DMS114 treated with DMSO at 0.1 percent for 48 hours (cell line): ENCODE data around the gene TSPAN2.
A peak's percentile ranks its signal among the peaks of the same experiment; 100 is the strongest.

ENCODE experiments used
- DNase-seq: peaks from one replicate; lab custom pipeline; 2025; ENCODE audit not compliant: unreplicated experiment; lab: John Stamatoyannopoulos, UW

TSPAN2 gene

DNA sequence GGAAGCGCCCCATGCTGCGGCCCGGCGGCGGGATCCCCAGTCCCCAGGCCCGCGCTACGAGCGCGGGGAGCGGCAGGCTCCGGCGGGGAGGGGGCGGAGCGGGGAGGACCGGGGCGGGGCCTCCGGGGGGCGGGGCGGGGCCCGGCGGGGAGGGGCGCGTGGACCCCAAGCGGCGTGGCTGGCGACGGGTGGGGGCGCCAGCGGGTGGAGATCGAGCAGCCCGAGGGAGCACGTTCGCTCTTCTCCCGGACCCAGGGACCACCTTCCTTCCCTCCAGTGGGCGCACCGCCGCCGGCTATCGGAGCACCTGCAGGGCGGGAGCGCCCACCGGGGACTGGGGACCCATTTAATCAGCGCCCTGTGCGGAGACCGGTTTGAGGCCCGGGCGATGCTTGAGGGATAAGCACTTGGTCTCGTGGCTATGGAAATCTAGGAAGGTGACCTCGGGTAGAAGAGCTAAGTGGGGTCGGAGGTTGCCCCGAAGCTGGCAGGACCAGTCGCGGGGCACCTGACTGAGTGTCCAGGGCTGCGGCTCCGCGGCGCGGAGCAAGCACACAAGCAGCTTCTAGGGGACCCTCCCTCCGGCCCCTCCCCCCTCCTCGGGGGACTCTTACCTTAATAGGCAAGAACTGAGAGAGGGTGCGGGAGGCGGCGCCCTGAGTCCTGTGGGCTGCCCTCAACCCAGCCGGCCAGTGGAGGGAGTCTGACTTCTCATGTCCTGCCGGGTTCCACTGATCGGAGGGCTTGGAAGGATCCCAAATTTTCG, at the start of gene TSPAN2:
Gene TSPAN2 (minus strand): TSS at position 84 of the 766 bp plus-strand sequence. CDS start 71 bp downstream, at position 13.
- no peak for DNase-seq

DNA sequence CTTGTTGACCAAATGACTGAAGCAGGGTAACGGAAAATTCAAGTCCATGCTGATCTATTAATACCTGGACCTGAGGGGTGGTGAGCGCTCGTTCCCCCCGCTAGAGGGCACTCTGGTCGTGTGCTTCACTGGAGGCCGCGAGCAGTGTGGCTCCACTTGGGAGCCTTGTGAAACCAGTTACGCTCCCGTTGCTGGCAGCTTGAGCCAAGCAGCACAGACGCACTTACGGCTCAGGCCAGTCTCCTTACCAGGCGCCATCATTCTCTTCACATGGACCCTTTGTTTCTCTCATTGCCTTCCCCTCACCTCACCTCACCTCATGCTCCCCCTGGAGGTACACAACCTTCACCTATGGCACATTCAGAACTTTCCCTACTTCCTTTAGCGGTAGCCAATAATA, 49.7 kb upstream of the TSPAN2 start:
- peak; percentile 82 for DNase-seq

DNA sequence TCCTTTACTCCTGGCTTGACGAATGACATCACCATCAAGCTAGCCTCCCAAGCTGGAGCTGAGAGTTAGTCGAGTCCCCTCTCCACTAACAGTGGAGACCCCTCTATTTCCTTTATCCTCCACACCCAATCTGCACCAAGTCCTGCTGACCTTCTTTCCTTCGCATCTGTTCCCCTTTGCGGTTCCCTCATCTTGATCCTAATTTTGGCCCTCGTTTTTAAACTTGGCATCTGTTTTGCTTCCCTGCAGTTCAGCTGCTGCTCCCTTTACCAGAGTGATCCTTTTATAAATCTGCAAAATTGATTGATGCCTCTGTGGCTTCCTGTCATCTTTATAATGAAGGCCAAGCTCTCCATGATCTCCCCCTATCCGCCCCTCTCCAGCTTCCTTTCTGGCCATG, 49.0 kb upstream of the TSPAN2 start:
- DNase-seq, result no peak

DNA sequence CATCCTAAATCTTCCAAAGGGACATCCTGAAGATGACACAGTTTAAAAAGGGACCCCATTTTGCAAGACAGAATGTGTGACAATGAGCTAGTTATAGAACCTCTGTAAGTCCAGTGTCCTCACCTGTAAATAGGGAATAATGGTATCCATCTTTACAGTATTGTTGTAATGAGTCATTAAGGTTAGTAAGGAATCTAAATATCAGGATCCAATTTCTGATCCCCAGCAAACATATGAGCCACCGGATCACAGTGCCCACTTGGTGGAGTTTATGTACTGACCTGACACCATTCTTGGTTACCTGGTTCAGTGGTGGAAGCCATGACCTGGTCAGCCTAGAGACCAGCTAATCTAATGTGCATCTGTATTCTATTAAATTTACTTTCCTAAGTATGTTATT, 47.9 kb upstream of the TSPAN2 start:
- no peak for DNase-seq

DNA sequence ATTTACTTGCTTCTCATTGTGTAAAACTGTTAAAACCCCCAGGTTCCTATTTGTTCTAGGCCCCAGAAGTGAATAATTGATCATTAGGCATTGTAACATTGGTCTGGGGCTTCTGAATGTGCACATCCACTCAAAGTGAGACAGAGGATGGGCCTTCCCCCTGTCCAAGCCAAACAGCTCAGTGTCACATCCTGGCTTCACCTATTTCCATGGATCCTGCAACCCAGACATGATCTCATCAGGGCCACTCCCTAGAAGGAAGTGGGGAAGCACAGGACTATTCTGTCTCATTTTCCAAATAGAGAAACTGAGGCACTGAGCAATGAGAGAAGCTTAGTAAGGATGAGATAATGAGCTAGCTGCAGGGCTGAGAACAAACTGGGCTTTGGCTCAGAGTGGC, 47.4 kb upstream of the TSPAN2 start:
- DNase-seq, result no peak

DNA sequence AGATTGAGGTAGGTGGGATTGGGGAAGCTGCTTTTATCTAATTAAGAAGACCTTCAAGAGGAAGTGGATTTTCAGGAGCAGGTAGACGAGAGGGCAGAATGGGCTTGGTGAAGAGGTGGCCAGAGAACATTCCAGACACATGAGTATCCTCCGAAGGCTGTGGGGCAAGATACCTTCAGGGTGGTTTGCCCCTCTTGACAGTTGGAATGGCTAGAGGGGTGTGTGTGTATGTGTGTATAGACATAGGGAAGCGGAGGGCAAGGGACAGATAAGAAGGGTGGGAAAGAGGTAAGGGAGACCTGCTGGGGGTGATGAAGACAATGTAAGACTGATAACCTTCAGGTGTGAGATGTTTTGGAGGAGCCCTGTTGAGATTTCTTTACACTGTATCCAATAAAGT, 46.8 kb upstream of the TSPAN2 start:
- no peak for DNase-seq

DNA sequence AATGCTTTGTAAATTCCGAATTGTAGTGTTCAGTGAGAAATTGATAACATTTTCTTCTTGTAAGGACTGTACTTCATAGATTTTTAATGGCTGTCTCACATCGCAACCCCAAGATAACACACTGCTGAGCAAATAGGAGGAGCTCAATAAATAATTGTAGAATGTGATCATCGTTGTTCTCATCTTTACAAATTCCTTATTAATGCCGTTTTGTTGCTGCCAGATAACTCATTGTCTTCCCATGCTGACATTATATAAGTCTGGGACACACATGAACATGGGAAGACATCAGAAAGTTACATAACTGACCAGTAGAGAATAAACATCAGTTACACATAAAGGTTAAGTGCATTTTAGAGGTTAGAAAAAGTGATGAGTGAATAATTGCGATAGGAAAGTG, 46.4 kb upstream of the TSPAN2 start:
- DNase-seq, result no peak

DNA sequence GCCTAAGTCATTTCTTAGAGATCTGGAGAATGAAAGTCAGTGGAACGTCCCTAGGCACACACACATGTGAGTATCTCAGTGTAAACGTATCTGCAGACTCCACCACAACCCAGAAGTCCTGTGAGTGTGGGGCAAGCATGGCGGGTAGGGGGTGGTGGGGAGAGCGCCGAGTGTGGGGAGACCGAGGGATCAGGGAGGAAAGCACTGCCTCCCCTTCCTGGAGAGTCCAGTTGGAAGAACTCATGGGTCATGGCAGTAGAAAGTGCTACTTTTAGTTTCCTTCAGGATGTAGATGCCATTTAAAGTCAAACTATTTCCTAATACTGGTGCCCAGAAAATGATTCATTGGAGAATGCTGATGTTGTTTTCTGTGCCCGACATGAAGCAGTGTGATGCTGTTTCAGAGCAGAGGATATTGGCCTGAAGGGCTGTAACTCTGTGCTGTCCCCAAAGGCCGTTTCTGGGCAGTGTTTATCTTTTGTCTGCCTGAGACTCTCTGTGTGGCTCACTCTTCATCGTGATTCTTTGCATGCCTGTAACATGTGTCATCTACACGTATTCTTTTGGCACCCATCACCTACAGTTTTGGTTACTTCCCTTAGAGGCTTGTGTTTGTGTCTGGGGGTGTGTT, 45.7 kb upstream of the TSPAN2 start:
- DNase-seq, result no peak

DNA sequence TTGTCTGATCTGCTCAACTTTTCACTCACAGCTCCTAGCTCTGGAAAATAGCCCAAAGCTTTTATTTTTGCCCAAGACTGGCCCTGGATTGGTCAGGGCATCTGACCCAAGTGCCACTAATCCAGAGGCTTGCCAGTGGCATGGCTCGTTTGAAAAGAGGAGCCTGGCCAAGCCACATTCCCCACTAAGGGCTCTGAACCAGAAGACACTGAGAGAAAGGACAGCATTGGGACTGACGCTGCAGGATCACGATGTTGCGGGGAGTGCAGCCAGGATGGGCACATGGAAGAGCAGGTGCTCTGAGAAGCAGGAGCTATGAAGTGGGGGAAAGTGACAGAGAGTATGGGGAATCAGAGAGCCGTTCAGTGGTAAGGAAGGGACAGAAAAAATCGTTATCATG, 44.9 kb upstream of the TSPAN2 start:
- DNase-seq, result no peak

DNA sequence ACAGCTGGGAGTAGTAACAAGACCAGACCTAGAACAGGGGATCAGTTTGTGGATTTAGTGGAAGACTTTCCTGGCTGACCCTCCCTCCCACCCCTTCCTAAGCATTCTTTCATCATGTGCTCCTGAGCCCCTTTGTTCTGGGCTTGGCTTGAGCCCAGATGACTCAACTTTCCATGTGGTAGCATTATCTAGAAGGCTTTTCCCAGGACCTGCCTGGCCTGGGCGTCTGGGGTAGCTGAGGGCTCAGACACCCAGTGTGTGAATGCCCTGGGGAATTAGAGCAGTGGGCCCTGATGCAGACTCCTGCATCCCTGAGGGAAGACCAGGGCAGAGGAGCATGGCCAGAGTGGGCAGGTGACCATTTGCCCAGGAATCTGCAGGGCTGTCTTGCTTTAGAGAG, 44.1 kb upstream of the TSPAN2 start:
- DNase-seq, result no peak

DNA sequence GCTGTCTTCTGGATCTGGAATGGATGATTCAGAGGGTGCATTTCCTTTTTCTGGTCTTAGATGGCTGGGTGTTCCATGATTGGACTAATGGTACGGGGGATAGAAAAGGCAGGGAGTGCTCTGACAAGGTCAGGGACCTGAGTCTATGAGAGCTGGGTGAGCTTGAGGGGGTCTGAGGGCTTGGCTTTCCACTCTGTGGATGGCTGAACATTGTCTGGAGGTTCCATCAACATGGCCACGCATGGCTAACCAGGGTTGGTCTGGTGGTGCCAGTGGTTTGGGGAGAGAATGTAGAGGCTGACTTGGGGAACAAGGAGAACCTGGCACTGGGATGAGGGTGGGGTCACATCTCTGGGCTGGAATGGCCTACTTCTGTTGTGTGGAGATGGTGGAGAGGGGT, 41.5 kb upstream of the TSPAN2 start:
- DNase-seq, result no peak

DNA sequence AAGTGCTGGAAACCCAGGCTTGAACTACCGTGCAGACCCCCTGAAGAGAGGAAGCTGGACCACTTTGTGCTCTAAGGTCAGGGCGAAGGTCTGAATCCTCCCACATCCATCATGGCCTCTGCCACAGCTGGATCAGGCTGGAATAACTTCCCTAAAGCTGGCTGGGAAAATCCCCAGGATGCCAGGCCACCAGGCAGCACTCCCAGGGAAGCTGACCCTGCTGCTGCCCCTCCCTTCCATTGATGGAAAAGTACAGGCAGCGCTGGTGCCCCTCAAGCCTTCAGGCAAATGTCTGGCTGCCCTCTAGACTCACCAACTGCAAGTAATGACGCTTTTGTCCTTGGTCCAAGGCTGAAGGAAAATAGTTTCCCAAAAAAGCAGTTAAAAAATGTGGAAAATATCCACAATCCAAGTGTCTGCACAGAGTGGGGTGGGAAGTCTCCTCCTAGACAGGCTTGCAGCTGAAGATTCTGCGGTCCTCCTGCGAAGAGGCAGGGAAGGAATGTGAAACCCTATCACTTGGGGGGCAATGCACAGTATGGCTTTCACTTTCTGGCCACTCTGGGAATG, 39.9 kb upstream of the TSPAN2 start:
- DNase-seq, result no peak

DNA sequence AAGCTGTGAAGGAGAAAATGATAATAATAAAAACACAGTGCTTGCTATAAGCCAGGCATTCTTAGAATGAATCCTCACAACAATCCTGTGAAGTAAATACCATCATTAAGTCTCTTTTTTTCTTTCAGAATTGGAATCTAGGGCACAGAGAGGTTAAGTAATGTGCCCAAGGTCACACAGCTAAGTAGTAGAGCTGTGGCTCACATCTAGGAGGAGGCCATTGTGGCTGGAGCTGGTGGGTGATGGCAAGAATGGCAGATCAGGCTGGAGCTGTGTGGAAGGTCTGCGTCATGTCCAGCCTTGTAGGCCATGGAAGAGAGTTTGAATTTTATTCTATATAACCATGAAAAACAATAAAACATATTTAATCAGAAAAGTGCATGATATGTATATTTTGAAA, 38.2 kb upstream of the TSPAN2 start:
- DNase-seq, result no peak

DNA sequence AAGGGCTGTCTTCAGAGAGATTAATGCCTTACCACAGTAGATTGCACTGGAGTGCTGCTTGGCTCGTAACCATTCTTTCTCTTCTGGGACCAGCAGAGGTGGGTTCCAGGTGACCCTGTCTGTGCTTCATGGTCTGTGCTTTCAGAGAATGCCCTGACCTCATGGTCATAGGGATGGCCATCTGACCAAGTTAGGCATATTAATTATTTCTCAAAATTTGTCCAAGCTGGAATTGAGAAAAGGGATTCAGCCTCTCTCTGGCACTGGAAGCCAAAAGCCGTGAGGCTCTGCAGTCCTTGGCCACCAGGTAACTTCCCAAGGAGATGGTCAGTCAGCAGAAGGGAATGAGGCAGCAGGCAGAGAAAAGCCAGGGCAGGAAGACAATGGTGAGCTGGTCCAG, 37.2 kb upstream of the TSPAN2 start:
- DNase-seq, result no peak

DNA sequence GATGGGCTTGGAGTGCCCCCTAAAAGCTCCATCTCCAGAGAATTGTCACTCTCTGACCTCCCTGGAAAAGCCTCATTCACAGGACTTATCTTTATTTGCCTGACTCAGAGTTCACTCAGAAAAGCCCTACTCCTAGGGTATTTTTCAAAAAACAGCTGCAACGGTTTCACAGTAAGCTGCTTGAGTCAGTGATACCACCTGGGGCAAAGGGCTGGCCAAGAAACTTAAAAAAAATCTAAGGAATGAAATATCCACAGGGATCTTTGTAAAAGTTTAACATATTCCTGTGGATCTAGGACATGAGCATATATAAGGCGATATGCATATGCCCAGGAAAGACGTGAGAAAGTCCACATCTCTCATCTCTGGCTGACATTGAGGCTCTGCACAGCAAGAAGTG, 33.8 kb upstream of the TSPAN2 start:
- DNase-seq, result no peak

DNA sequence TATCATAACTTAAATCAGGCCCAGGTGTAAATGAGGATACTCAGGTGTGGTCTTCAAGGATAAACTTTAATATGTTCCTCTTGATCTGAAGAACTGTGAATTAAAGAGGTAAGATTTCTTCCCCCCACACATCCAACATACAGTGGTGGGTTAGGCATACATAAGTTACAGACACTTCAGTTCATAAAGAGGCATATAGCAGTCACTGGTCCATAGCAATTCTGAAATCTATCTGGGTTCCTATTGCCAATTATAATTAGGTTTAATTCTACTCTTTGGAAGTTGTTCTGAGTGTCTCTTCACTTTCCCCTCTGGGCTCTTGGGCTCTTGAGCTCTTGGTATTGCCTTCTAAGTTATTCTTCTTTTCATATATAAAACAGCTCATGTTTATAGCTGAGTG, 32.5 kb upstream of the TSPAN2 start:
- no peak for DNase-seq

DNA sequence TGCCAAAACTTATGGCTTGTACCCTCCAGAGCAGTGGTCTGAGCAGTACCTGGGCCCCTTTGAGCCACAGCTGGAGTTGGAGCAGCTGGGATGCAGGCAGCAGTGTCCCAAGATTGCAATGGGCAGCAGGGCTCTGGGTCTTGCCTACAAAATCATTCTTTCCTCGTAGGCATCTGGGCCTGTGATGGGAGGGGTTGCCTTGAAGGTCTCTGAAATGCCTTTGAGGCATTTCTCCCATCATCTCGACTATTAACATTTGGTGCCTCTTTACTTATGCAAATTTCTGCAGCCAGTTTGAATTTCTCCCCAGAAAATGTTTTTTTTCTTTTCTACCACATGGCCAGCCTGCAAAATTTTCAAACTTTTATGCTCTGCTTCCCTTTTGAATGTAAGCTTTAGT, 31.0 kb upstream of the TSPAN2 start:
- no peak for DNase-seq

DNA sequence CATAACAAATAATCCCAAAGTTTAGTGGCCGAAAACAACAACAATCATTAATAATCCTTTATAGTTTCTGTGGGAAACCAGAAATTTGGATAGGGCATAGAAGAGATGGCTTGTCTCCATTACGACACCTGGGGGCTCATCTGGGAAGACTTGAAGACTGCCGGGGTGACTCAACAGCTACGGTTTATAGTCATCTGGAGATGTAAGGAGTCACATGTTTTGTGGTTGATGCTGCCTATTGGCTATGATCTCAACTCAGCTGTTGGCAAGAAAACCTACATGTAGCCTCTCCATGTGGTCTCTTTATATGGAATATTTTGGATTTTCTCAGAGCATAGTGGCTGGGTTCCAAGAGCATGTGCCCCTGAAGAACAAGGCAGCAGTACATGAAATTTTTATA, 29.3 kb upstream of the TSPAN2 start:
- DNase-seq, result no peak

DNA sequence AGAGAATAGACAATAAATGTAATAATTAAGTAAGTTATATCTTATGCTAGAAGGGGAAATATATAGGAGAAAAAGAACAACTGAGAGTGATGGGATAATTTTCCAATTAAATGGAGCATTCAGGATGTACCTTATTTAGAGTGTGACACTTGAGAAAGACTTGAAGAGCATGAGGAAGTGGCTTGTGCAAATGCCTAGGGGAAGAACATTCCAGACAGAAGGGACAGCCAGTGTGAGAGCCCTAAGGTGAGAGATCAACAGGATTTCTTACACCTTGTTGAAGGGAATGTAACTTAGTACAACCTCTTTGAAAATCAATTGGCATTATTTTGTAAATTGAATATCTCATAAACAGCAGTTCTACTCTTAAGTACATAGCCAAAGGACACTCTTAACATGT, 28.8 kb upstream of the TSPAN2 start:
- DNase-seq, result no peak

DNA sequence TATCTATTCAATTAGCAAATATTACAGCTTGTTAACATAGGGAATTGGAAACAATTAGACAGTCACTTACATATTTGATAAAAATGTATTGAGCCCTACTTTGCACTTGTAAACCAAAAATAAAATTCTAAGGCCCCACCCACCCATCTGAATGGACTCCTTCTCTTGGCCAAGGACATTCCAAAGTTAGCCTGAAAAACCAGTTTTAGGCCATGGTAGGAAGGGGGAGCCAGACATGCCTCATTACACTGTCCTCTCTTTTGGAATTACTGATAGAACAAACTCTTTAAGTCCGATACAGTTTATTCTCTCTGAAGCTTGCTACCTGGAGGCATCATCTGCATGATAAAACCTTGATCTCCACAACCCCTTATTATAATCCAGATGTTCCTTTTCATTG, 28.0 kb upstream of the TSPAN2 start:
- no peak for DNase-seq

DNA sequence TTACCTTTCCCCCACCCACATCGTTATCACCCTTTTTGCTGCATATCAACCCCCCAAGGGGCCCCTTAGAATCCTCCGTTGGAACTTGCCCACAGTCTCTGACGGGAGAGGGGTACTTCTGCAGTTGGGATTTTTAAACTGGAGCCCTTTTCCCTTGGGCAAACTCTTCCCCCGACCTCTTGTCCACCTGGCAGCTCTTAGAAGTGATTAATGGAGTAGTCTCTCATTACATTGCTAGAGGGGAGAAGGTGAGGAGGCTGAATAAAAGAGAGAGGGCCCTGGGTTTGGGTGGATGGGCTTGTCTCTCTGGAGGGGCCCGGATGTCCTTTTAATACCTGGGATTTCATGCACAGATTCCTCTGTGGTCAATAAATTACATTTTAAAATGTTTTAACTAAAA, 27.2 kb upstream of the TSPAN2 start:
- no peak for DNase-seq

DNA sequence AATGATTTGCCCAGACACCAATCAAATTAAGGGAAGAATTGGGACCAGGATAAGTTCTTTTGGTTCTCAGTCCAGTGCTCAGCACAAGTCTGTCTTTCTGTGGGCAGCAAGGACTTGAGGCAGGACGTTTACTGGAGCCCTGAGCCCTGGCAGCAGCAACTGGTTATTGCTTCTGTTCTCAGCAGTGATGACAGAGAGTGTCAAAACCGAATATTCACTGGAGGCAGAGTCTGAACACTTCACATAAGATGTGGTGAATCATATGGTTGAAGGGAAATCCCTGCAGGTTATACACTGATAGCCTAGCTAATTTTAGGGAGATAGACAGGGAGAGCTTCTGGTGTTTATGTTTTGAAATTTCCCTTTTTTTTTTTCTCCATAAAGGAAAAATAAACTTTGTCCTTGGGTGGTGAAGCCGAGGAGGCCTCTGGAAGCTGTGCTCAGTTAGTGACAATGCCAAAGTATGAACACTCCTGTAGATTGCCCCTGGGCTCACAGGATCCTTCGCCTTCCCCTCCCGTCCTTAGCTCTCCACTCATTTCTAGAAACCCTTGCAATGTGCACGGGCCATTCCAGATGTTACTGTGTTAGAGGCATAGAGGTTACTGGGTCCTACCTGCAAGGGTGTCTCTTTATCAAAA, 26.3 kb upstream of the TSPAN2 start:
- no peak for DNase-seq
